ENCODE data around the gene CCDC38.

- TF ChIP-seq CTCF (conservative IDR thresholded peaks at IDR 0.05 in 1 of 2, IDR thresholded peaks at IDR 0.05 in 1 of 2; ENCODE audit: extremely low read depth in 1 of 2, insufficient read depth in 1 of 2, low read depth in 1 of 2, low read length in 2 of 2) (no peak), EZH2 (IDR thresholded peaks at IDR 0.05; ENCODE audit: borderline replicate concordance, low read length) (no peak)
Measured at GRCh38 chr12:95972832-95973456, 30.5 kb upstream of the CCDC38 start.
